B cell (primary cell): ENCODE measurements around the gene MAP7. TPM values are rescaled to one million over a fixed set of nuclear protein-coding genes. Genes with fewer than 3 reads are reported as not detected.

Source experiments
- ATAC-seq: fragments of 200-7000 bp; cut with Tn5 transposase; one replicate; pipeline ENCODE4 v1.10.0; 2021; ENCODE audit warnings: low read depth, mild to moderate bottlenecking, moderate number of reproducible peaks, moderate library complexity
- CTCF ChIA-PET: fragments of 350-600 bp; sonication (Branson Sonifier 250); formaldehyde crosslinking; loops from one replicate; lab custom pipeline; 2021; ENCODE audit warnings: antibody characterized with exemption, inconsistent platforms; lab: Charles Lee
- POLR2A ChIA-PET: fragments of 350-600 bp; sonication (Branson Sonifier 250); formaldehyde crosslinking; loops from one replicate; lab custom pipeline; 2021; ENCODE audit warnings: antibody characterized with exemption; lab: Charles Lee
- DNase-seq: peaks from one replicate; pipeline ENCODE4 v3.0.0; 2013
- H2AFZ ChIP-seq: 2 replicates; pipeline ENCODE4 v1.6.1; 2012; ENCODE audit warnings: mild to moderate bottlenecking, low read depth, low read length; ENCODE audit not compliant: insufficient read depth, poor library complexity, severe bottlenecking
- H3K27ac ChIP-seq, 2 donors: 1 replicate in 1 of 2; 2 replicates in 1 of 2; pipeline ENCODE4 v1.5.1; 2012 to 2013; ENCODE audit warnings: low read length in 2 of 2, mild to moderate bottlenecking in 2 of 2, moderate library complexity in 1 of 2
- H3K27me3 ChIP-seq, 4 experiments: fragments of 200-600 bp in 1 of 4; sonication (generic) in 1 of 4; replicated peaks in 1 of 4; 1 replicate in 2 of 4; 2 replicates in 2 of 4; pipeline versions ENCODE4 v1.6.1 to v1.7.0; 2013 to 2016; ENCODE audit warnings: low read length in 3 of 4, mild to moderate bottlenecking in 2 of 4, mixed read lengths in 1 of 4, moderate library complexity in 1 of 4; ENCODE audit not compliant: insufficient read depth in 4 of 4, control insufficient read depth in 3 of 4; ENCODE audit errors: control extremely low read depth in 1 of 4
- H3K36me3 ChIP-seq, 2 experiments: replicated peaks in 1 of 2; 1 replicate in 1 of 2; 2 replicates in 1 of 2; pipeline versions ENCODE4 v1.6.1 to v1.7.1; 2013; ENCODE audit warnings: low read length in 1 of 2; ENCODE audit not compliant: insufficient read depth in 2 of 2, control insufficient read depth in 1 of 2; ENCODE audit errors: control extremely low read depth in 1 of 2, extremely low read depth in 1 of 2
- H3K4me1 ChIP-seq, 2 donors: fragments of 200-600 bp in 1 of 2; sonication (generic) in 1 of 2; 1 replicate in 1 of 2; 2 replicates in 1 of 2; pipeline versions ENCODE4 v1.5.1 to v1.6.1; 2013 to 2017; ENCODE audit warnings: low read length in 2 of 2; ENCODE audit not compliant: control insufficient read depth in 2 of 2, insufficient read depth in 2 of 2
- H3K4me2 ChIP-seq: replicated peaks from 2 replicates; pipeline ENCODE3; 2012; ENCODE audit warnings: mild to moderate bottlenecking, low read depth, low read length; ENCODE audit not compliant: poor library complexity, severe bottlenecking
- H3K4me3 ChIP-seq, 5 experiments: fragments of 200-600 bp in 1 of 5; sonication (generic) in 1 of 5; 1 replicate in 3 of 5; 2 replicates in 2 of 5; pipeline versions ENCODE4 v1.5.1 to v1.7.0; 2011 to 2016; ENCODE audit warnings: low read length in 4 of 5, mild to moderate bottlenecking in 4 of 5, low read depth in 2 of 5, control low read depth in 1 of 5, moderate library complexity in 1 of 5; ENCODE audit not compliant: insufficient read depth in 1 of 5; ENCODE audit errors: control extremely low read depth in 1 of 5, extremely low read depth in 1 of 5
- H3K79me2 ChIP-seq: fragments of 200-600 bp; sonication (generic); one replicate; pipeline ENCODE4 v1.6.0; 2016; ENCODE audit warnings: low read length; ENCODE audit not compliant: control insufficient read depth, insufficient read depth
- H3K9ac ChIP-seq: fragments of 200-600 bp; sonication (generic); 2 replicates; pipeline ENCODE4 v1.6.1; 2017; ENCODE audit warnings: mild to moderate bottlenecking, low read length, moderate library complexity
- H3K9me3 ChIP-seq, 3 donors: one replicate each; pipeline versions ENCODE4 v1.6.1 to v1.7.1; 2013; ENCODE audit warnings: low read length in 2 of 3; ENCODE audit not compliant: control insufficient read depth in 2 of 3, insufficient read depth in 1 of 3; ENCODE audit errors: control extremely low read depth in 1 of 3
- H4K20me1 ChIP-seq: 2 replicates; pipeline ENCODE4 v1.6.0; 2012; ENCODE audit warnings: mild to moderate bottlenecking, low read length; ENCODE audit not compliant: insufficient read depth, control insufficient read depth, poor library complexity, severe bottlenecking
- H3K27ac Mint-ChIP-seq: one replicate; pipeline ENCODE4 v1.8.0; 2021; ENCODE audit warnings: mixed read lengths
- H3K27me3 Mint-ChIP-seq: one replicate; pipeline ENCODE4 v1.8.0; 2021; ENCODE audit warnings: mixed read lengths
- H3K4me1 Mint-ChIP-seq: one replicate; pipeline ENCODE4 v1.8.0; 2021; ENCODE audit warnings: mixed read lengths
- H3K4me3 Mint-ChIP-seq: one replicate; pipeline ENCODE4 v1.8.0; 2021; ENCODE audit warnings: mixed read lengths
- H3K9me3 Mint-ChIP-seq: one replicate; pipeline ENCODE4 v1.8.0; 2022; ENCODE audit warnings: mixed read lengths; ENCODE audit not compliant: insufficient read depth
- CTCF ChIP-seq: fragments of 200-600 bp; IDR thresholded peaks from one replicate; pipeline ENCODE4 v1.8.0; 2022; ENCODE audit warnings: antibody characterized with exemption, mild to moderate bottlenecking
- EZH2 ChIP-seq: IDR thresholded peaks from 2 replicates; pipeline ENCODE4 v1.6.1; 2012; ENCODE audit warnings: borderline replicate concordance, low read depth, mild to moderate bottlenecking, moderate library complexity, low read length; ENCODE audit not compliant: insufficient read depth, poor library complexity, severe bottlenecking
- WGBS: methylation state at CpG from one replicate; pipeline ENCODE4 v1.1.5; 2013; ENCODE audit warnings: missing lambda C conversion rate; ENCODE audit not compliant: insufficient coverage; 5-methylcytosine and 5-hydroxymethylcytosine counted together
- intact Hi-C: fragments of 100-400 bp; cut with micrococcal nuclease; formaldehyde crosslinking; loops from one replicate; pipeline ENCODE4 v1.10.0; 2022
- polyA plus RNA-seq: library from polyadenylated mRNA; depleted of rRNA; stranded (reverse); fragments of >200 nt; gene quantifications from 2 replicates; pipeline ENCODE4 v1.2.3, GENCODE V29; 2012
- total RNA-seq, 2 donors: library from RNA; stranded (reverse); fragments of 120-200 nt in 1 of 2; gene quantifications; 1 replicate in 1 of 2; 2 replicates in 1 of 2; pipeline versions ENCODE4 v1.2.3 to v1.2.4, GENCODE V29; 2013 to 2022

Gene MAP7
- total and polyA plus RNA-seq, 2 donors (not counting 1 experiment from before 2014, with no cell fraction given), result 0.34 to 0.64 TPM

DNA sequence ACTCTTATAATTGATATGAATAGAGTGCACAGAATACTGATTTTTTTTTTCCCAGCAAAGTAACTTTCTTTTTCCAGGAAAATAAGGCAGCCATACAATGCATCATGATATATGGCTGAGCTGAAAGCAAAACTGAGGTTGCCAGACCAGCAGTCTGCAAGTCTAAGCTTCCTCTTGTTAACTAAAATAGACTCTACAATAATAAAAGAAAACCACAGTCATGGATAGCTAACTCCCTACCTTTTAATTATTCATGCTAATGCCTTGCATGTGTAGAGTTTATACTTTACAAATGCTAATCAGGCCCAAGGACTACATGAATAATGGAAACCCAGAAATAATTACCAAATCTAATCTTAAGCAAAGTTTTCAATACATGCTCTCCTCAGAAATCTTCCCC, 47.4 kb downstream of the MAP7 start:
- intact Hi-C loops, result no loop called here
- no peak overlapping the region for H3K4me3 Mint-ChIP-seq
- no peaks in the 10 kb centered on the region for H3K79me2 ChIP-seq

GRCh38 chr6:136501514-136501913, 48.7 kb downstream of the MAP7 start:
- Histone ChIP-seq H3K4me1 (peaks cover 15 to 18% of the 10 kb centered on the region in 2 donors), H3K36me3 (no peaks in the 10 kb centered on the region), H3K79me2 (no peaks in the 10 kb centered on the region), H2AFZ (no peak overlapping the region), H3K27ac (no peak overlapping the region), H3K9me3 (no peaks in the 10 kb centered on the region), H3K9ac (no peak overlapping the region), H3K27me3 (no peaks in the 10 kb centered on the region), H4K20me1 (no peaks in the 10 kb centered on the region), H3K4me3 (no peak overlapping the region), H3K4me2 (no peak overlapping the region)
- no peaks in the 10 kb centered on the region for H3K9me3 Mint-ChIP-seq
- no peak overlapping the region for H3K27ac Mint-ChIP-seq
- peaks cover 10% of the 10 kb centered on the region for H3K27me3 Mint-ChIP-seq
- intact Hi-C loops, result no loop called here
- POLR2A ChIA-PET, result no interaction called here
- 65% methylated on average over 2 of the region's 2 CpGs for WGBS
- CTCF ChIA-PET, result no interaction called here
- ATAC-seq (no peak), DNase-seq (no peak)
- H3K4me1 Mint-ChIP-seq, result peaks cover 18% of the 10 kb centered on the region
- no peak for TF ChIP-seq EZH2
- TF ChIP-seq CTCF, result no peak
- H3K4me3 Mint-ChIP-seq, result no peak overlapping the region

More for the DNA sequence above, 47.4 kb downstream of the MAP7 start:
- TF ChIP-seq CTCF, result no peak
- no peak for TF ChIP-seq EZH2
- H3K4me2 ChIP-seq, result peak overlapping the region; percentile 5
- Mint-ChIP-seq H3K9me3 (no peaks in the 10 kb centered on the region), H3K4me1 (peaks cover 18% of the 10 kb centered on the region), H3K27ac (no peak overlapping the region), H3K27me3 (peaks cover 10% of the 10 kb centered on the region)
- no peak overlapping the region for H3K4me3 ChIP-seq
- H3K27ac ChIP-seq, result no peak overlapping the region
- H3K9ac ChIP-seq, result no peak overlapping the region
- no peaks in the 10 kb centered on the region for H3K36me3 ChIP-seq
- no peaks in the 10 kb centered on the region for H3K27me3 ChIP-seq
- H3K4me1 ChIP-seq, result peaks cover 15 to 18% of the 10 kb centered on the region in 2 donors
- H2AFZ ChIP-seq, result no peak overlapping the region
- ChIA-PET POLR2A (no interaction called here), CTCF (no interaction called here)
- ATAC-seq, result no peak
- H3K9me3 ChIP-seq, result no peaks in the 10 kb centered on the region
- no peaks in the 10 kb centered on the region for H4K20me1 ChIP-seq
- no peak for DNase-seq
